SH-SY5Y (cell line): Measurements from ENCODE around the gene ERCC2.

Source experiments
- GATA2 ChIP-seq: IDR thresholded peaks from 2 replicates; pipeline ENCODE4 v1.6.1; 2011; ENCODE audit warnings: mild to moderate bottlenecking, low read depth, low read length
- GATA3 ChIP-seq: IDR thresholded peaks from 2 replicates; pipeline ENCODE4 v1.6.1; 2011; ENCODE audit warnings: low read depth, mild to moderate bottlenecking, low read length, moderate library complexity

The ERCC2 gene

DNA sequence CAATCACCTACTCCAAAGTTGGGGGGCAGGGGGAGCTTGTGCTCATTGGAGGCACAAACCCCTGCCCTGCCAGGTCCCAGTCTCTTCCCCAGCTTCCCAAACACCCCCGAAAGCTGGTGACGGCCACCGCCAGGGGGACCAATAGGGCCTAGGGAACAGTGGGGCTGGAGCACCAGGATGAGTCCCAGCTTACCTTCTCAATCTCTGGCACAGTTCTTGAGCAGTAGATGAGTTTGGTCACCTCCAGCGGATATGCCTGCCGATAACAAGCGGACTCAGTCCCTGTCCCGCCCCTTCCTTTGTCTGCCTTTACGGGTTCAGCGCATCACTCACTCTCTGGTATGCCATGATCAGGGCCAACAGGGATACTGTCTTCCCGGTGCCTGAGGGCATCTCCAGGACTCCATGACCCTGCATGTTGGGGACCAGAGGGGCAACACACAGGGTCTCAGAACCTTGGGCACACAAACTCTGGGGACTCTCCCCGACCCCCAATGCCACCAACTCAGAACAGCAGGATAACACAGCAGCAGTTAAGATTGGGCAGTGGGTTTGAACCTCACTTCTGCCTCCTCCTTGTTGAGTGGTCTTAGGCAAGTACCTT, 1.5 kb downstream of the ERCC2 start:
- TF ChIP-seq GATA2 (no peak), GATA3 (no peak)

- TF ChIP-seq GATA2 (no peak), GATA3 (no peak)
Measured at GRCh38 chr19:45368127-45368526, 2.2 kb downstream of the ERCC2 start.

DNA sequence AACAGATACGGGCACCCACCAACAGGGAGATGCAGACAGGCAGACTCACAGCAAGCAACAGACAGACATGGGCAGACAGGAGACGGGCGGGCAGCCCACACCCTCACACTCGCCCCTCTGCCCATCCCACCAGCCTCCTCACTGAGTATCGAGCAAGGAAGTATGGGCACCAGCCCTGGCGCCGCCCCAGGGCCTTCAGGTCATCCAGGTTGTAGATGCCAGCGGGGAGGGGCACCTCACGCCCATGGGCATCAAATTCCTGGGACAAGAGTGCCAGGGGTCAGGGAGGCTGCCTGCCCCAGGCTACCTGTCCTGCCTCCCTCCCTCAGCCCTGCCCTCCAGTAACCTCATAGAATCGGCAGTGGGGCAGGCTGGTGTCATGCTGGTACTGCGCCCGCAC, 5.7 kb downstream of the ERCC2 start:
- no peak for TF ChIP-seq GATA3

DNA sequence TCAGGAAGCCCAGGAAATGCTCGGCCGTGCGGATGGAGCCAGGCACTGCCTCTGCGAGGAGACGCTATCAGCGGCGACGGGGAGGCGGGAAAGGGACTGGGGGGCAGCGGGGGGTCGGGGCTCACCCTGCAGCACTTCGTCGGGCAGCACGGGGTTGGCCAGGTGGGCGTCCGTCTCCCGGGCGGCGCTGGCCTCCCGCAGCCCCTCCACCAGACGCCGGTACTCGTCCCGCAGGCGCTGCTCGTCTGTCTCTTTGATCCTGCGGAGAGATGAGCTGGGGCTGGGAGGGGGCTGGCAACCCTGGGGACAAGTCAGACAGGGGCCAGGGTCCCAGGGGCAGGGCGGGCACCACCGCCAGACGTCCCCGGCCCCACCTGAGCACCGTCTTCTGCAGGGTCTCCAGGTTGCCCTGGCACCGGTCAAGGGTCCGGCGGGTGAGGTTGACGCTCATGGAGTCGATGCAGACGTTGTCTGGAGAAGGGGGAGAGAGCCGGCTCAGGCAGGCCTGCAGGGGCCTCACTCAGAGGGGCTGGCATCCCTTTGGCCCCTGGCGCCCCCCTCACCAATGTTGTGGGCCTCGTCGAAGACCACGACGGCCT, 6.4 kb downstream of the ERCC2 start:
- TF ChIP-seq GATA3 (no peak), GATA2 (no peak)

DNA sequence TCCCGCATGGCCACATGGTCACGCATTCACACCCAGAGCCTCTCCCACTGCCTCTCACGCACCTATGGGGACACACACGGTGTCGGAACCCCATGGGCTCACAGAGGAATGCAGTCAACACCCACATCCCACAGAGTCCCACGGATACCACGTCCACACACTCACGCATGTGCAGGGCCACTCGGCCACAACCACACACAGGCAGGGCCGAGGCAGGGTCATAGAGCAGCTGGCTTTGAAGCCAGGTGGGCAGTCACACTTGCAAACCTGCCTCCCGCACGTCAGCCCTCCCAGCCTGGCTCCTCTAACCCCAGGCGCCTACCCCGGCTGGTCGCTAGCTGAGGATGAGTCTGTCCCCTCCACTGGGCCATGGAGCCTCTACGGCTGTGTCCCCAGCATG, 8.1 kb downstream of the ERCC2 start:
- TF ChIP-seq GATA3 (no peak), GATA2 (no peak)

DNA sequence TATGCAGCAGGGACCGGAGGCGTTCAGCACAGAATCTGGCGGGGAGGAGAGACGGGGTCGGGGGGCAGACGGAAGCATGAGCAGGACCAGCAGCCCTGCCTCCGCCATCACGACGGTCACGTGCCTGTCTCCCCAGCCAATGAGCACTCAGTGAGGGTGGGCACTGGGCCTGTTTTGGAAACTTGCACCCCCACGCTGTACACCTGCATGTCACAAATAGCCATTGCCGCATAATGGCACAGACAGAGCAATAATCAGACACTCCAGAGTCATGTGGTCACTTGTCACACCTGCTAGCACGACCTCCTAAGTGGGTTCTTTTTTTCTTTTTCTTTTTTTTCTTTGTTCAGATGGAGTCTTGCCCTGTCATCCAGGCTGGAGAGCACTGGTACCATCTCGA, 8.8 kb downstream of the ERCC2 start:
- TF ChIP-seq GATA2 = no peak
- no peak for TF ChIP-seq GATA3

DNA sequence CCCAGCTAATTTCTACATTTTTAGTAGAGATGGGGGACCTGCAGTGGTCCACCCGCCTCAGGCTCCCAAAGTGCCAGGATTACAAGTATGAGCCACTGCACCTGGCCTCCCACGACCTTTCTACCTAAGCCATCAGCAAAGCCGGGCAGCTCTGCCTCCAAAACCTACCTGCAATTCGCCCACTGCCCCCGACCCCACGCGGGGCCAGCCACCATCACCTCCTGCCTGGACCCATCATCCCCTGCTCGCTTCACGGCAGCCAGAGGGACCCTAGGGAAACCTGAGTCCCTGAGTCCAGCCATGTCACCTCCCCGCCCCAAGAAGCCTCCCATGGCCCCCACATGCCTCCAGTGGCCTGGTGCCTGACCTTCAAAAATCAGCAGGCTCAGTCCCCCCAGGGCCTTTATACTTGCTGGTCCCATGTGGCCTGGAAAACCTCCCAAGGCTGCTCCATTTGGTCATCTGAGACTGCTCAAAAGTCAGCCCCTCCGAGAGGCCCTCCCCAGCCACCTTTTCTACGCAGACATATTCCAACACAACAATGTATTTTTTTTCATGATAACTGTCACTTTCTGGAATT, 12.1 kb downstream of the ERCC2 start:
- TF ChIP-seq GATA3 (no peak), GATA2 (no peak)

DNA sequence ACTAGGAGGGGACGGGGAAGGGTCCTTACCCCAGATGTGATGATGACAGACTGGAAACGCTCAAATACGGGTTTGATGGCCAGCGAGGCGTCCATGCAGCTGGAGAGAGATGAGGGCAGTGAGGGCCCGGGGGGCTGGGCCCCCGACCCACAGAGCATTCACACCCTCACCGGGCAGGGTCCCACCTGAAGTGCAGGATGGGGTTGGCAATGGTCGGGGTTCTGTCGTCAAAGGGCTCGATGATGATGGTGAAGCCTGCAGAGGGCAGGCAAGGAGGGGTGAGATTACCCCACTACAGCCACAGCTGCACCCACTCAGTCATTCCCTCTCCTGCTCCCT, 13.0 kb downstream of the ERCC2 start:
- TF ChIP-seq GATA2 (no peak), GATA3 (no peak)

DNA sequence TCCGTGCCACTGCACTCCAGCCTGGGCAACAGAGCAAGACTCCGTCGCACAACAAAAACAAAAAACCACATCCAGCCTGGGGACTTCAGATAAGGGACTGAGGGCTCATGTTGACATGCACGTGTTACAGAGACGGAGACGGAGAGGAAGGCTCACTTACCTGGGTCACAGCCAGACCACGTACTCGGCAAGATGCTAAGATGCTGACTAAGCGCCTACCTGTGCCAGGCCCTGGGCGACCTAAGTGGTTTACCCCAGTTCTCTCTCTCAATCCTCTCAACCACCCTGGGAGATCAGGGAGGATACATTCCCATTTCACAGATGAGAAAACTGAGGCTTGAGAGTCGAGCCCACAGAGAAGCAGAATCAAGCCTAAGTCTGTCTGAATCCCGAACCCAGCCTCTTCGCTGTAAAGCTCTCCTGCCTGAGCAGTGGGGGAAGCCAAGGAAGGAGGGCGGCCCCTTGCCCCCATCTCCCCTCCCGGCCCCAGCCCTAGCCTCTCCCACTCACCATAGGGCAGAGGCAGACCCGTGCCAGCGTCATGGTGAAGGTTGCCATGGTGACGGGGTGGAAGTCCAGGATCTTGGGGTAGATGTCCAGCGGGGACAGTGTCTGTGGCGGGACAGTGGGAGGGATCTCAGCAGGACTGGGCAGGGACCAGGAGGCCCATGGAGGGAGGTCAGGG, 13.5 kb downstream of the ERCC2 start:
- TF ChIP-seq GATA3 (no peak), GATA2 (no peak)

GRCh38 chr19:45355910-45356309, 14.5 kb downstream of the ERCC2 start:
- TF ChIP-seq GATA3 (no peak), GATA2 (no peak)

GRCh38 chr19:45355402-45355801, 15.0 kb downstream of the ERCC2 start:
- no peak for TF ChIP-seq GATA3
- no peak for TF ChIP-seq GATA2

DNA sequence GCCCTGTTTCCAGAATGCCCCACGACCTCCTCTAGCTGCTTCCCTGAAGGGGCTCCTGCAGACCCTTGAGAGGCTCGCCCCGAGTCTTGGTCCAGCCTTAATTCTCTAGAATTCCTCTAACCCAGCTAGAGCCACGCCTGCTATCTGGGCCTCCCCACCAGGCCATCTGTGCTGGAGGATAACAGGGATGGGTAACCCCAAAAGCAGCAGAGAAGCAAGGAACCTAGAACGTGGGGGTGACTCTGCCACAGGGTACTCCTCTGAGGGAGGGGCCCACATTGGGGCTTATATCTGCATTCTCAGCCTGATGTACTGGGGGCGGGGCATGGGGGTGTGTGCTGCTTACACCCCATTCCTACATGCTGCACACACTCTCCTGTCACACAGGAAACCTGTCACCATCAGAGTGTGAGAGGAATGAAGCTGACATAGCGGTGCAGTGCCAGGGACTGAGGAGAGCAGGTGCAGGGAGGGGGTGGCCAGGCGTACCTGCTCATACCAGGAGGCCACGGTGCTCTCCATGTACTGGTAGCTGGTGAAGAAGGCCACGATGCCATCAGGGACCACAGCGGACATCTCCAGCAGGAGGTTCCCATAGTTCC, 16.0 kb downstream of the ERCC2 start:
- no peak for TF ChIP-seq GATA2
- TF ChIP-seq GATA3 = no peak

DNA sequence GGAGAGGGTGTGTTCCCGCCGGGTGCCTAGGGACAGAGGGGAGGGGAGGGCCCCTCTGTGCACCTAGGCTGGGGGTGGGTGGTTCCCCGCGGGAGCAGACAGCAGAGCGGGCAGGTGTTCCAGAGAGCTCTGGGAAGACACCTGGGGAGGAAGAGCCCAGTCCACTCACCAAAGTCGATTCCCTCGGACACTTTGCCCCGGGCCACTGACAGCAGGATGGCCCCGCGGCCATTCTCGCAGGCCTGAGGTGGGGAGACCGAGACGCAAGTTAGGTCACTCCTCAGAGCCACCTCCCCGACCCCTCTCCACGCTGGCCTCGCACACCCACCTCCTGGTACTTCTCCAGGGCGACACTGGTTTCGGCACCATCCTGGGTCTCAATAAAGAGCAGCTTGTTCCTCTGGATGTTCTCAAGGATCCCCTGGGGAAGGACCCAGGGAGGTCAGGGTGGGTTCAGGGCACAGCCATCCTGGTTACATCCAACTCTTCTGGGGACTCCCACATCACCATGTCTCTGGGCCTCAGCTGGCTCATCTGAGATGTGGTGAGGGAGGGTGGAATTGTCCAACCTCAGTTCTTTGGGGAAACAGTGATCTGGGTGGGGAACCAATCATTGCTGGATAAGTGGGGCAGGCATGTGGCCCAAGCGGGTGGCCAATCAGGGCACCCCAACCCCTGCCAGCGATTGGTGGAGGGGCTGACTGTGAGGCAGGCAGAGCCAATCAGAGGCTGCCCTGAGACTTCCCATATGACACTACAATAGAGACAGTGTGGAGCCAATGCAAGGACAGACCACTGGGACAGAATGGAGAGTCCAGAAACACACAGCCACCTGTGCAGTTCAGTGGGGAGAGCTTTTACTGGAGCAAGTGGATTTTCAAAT, 17.2 kb downstream of the ERCC2 start:
- no peak for TF ChIP-seq GATA3
- TF ChIP-seq GATA2 = no peak

DNA sequence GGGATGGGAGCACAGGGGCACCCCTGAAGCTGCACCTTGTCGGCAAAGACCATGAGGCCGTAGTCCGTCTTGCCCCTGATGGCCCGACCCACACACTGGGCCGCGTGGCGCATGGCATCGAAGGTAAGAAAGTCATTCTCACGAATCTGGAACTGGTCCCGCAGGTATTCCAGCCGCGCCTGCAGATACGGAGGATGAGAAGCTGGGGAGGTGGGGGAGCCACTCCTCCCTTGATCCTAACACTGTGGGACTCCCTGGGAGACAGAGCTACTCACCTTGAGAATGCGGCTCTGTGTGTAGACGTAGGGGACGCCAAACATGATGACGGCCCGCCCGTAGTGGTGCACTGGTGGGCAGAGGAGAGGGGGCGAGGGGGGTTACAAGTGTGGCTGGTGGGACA, 17.9 kb downstream of the ERCC2 start:
- TF ChIP-seq GATA2 = no peak
- no peak for TF ChIP-seq GATA3
